ENCODE results near the gene PRAF2.

DNA sequence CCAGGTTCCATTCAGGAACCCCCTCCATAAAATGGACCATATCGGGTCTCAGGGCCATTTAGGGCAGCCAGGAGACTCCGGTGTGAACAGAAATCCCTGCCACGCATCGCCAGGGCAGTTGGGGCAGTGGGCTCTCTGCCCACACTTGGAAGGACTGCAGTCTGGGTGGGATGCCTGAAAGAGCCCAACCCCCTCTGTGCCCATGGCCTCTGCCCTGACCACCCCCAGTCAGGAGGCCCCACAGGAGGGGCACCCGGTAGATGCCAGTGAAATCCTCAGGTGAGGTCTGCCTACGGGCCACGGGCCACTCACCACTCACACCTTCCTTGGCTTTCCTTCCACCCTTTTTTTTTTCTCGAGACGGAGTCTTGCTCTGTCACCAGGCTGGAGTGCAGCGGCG is 4.8 kb downstream of the PRAF2 start:
- no peak for TF ChIP-seq POLR2AphosphoS5 (IDR thresholded peaks at IDR 0.05)
- TF ChIP-seq, protein P1, sequence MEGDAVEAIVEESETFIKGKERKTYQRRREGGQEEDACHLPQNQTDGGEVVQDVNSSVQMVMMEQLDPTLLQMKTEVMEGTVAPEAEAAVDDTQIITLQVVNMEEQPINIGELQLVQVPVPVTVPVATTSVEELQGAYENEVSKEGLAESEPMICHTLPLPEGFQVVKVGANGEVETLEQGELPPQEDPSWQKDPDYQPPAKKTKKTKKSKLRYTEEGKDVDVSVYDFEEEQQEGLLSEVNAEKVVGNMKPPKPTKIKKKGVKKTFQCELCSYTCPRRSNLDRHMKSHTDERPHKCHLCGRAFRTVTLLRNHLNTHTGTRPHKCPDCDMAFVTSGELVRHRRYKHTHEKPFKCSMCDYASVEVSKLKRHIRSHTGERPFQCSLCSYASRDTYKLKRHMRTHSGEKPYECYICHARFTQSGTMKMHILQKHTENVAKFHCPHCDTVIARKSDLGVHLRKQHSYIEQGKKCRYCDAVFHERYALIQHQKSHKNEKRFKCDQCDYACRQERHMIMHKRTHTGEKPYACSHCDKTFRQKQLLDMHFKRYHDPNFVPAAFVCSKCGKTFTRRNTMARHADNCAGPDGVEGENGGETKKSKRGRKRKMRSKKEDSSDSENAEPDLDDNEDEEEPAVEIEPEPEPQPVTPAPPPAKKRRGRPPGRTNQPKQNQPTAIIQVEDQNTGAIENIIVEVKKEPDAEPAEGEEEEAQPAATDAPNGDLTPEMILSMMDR (IDR thresholded peaks at IDR 0.05), result no peak
- TF ChIP-seq POLR2A (IDR thresholded peaks at IDR 0.05), result no peak
- TF ChIP-seq EP300 (IDR thresholded peaks at IDR 0.05), result no peak
